Panc1 (cell line): ENCODE measurements around the gene FRY.

Experiments used
- CTCF ChIP-seq: fragments of 450-650 bp; IDR thresholded peaks from 2 replicates; pipeline ENCODE4 v1.5.1; 2017; ENCODE audit warnings: mild to moderate bottlenecking
- POLR2AphosphoS5 ChIP-seq: IDR thresholded peaks from 2 replicates; pipeline ENCODE4 v1.6.1; 2012; ENCODE audit warnings: mild to moderate bottlenecking, low read depth, low read length, moderate library complexity
- SIN3A ChIP-seq: IDR thresholded peaks from 2 replicates; pipeline ENCODE4 v1.6.1; 2012; ENCODE audit warnings: low read depth, mild to moderate bottlenecking, low read length, moderate library complexity, borderline replicate concordance; ENCODE audit not compliant: insufficient read depth
- TF ChIP-seq, protein P1 (sequence below), 2 experiments: IDR thresholded peaks; 2 replicates each; pipeline ENCODE4 v1.6.1; 2011 to 2012; ENCODE audit warnings: low read depth in 2 of 2, control low read depth in 1 of 2, low read length in 1 of 2, mild to moderate bottlenecking in 1 of 2, moderate library complexity in 1 of 2; ENCODE audit not compliant: insufficient read depth in 1 of 2

DNA sequence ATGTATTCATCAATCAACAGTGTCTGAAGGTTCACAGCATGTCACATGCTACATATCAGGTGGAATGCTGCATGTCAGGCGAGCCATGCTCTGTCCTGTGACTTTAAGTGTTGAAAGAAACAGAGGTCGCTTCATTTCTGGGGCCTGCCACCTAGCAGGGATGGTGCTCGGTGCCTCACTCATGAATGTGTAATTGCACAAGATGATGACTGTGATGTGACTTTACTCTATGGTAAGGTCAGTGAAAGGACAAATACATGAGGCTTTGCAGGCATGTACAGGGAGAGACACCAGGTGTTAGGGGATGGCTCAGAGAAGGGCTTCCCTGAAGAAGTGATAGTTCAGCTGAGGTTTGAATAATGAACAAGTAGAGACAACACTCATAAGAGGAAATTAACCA, 66.7 kb downstream of the FRY start:
- TF ChIP-seq CTCF = no peak
- TF ChIP-seq SIN3A = no peak
- TF ChIP-seq POLR2AphosphoS5 = no peak
- TF ChIP-seq, protein P1, sequence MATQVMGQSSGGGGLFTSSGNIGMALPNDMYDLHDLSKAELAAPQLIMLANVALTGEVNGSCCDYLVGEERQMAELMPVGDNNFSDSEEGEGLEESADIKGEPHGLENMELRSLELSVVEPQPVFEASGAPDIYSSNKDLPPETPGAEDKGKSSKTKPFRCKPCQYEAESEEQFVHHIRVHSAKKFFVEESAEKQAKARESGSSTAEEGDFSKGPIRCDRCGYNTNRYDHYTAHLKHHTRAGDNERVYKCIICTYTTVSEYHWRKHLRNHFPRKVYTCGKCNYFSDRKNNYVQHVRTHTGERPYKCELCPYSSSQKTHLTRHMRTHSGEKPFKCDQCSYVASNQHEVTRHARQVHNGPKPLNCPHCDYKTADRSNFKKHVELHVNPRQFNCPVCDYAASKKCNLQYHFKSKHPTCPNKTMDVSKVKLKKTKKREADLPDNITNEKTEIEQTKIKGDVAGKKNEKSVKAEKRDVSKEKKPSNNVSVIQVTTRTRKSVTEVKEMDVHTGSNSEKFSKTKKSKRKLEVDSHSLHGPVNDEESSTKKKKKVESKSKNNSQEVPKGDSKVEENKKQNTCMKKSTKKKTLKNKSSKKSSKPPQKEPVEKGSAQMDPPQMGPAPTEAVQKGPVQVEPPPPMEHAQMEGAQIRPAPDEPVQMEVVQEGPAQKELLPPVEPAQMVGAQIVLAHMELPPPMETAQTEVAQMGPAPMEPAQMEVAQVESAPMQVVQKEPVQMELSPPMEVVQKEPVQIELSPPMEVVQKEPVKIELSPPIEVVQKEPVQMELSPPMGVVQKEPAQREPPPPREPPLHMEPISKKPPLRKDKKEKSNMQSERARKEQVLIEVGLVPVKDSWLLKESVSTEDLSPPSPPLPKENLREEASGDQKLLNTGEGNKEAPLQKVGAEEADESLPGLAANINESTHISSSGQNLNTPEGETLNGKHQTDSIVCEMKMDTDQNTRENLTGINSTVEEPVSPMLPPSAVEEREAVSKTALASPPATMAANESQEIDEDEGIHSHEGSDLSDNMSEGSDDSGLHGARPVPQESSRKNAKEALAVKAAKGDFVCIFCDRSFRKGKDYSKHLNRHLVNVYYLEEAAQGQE (IDR thresholded peaks at IDR 0.05; ENCODE audit: insufficient read depth in 1 of 2, low read depth in 2 of 2, low read length in 1 of 2) = no peak
